ENCODE data around the gene NFIA. TPM values are rescaled to one million over a fixed set of nuclear protein-coding genes. Genes with fewer than 3 reads are reported as not detected.

The NFIA gene
- total and polyA plus RNA-seq, 8 donors, result 9.6 to 108 (median 37.2) TPM

DNA sequence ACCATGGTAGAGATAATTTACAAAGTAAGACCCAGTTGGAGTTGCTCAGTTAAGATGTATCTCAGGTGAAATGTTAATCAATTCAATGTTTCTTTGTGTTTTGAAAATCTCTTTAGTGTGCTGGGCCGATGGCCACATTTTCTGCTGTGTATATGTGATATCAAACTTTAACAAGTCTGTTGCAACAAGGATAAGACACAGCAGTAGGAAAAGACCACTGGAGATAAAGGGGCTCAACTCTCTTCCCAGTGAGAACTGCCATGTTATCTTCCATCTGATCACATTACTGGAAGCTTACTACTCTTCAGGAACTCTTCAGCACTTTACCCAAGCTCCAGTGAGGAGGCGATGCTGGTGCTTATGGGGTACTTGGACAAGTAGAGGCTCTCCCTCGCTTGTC is 227.7 kb downstream of the NFIA start:
- Histone ChIP-seq H3K27me3 (no peaks in the 10 kb centered on the region), H3K36me3 (no peaks in the 10 kb centered on the region), H3K27ac (no peak overlapping the region), H3K9me3 (no peaks in the 10 kb centered on the region), H3K4me3 (no peak overlapping the region), H3K4me1 (peaks cover 0 to 25% (median 0%) of the 10 kb centered on the region in 4 donors)
- intact Hi-C loops (cut with DNase I; ENCODE audit: low total_unique reads), result no loop called here
- DNase-seq, result no peak
- 66 to 86% (median 76%) methylated on average over 3 of the region's 3 CpGs for WGBS, 5 donors
- TF ChIP-seq EP300 (IDR thresholded peaks at IDR 0.05) (no peak), POLR2A (IDR thresholded peaks at IDR 0.05) (no peak), POLR2AphosphoS5 (IDR thresholded peaks at IDR 0.05) (no peak)
- TF ChIP-seq, protein P1, sequence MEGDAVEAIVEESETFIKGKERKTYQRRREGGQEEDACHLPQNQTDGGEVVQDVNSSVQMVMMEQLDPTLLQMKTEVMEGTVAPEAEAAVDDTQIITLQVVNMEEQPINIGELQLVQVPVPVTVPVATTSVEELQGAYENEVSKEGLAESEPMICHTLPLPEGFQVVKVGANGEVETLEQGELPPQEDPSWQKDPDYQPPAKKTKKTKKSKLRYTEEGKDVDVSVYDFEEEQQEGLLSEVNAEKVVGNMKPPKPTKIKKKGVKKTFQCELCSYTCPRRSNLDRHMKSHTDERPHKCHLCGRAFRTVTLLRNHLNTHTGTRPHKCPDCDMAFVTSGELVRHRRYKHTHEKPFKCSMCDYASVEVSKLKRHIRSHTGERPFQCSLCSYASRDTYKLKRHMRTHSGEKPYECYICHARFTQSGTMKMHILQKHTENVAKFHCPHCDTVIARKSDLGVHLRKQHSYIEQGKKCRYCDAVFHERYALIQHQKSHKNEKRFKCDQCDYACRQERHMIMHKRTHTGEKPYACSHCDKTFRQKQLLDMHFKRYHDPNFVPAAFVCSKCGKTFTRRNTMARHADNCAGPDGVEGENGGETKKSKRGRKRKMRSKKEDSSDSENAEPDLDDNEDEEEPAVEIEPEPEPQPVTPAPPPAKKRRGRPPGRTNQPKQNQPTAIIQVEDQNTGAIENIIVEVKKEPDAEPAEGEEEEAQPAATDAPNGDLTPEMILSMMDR (IDR thresholded peaks at IDR 0.05), result no peak

DNA sequence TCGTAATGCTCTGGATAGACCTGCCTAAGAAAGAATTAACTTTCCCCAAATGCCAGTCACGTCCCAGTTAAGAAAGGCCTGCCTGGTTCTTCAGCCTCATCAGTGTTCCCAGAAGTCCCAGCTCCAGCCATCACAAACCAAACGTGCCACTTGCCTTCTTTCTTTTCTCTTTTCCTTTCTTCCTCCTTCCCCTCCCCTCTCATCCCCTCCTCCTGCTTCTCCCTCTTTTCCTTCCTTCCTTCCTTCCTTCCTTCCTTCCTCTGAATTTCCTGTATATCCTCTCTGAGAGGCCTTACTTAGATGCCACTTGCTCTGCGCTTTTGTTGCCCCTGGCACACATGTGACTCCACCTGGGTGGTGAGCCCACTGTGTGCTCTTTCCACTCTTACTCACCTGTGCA is 228.2 kb downstream of the NFIA start:
- Histone ChIP-seq H3K4me3 (no peak overlapping the region), H3K9me3 (no peaks in the 10 kb centered on the region), H3K4me1 (peaks cover 0 to 28% (median 0%) of the 10 kb centered on the region in 4 donors), H3K36me3 (no peaks in the 10 kb centered on the region), H3K27ac (no peak overlapping the region), H3K27me3 (no peaks in the 10 kb centered on the region)
- intact Hi-C loops (cut with DNase I; ENCODE audit: low total_unique reads), result no loop called here
- DNase-seq, result no peak
- TF ChIP-seq POLR2A (IDR thresholded peaks at IDR 0.05), result no peak
- TF ChIP-seq, protein P1 (IDR thresholded peaks at IDR 0.05), result no peak
- no peak for TF ChIP-seq EP300 (IDR thresholded peaks at IDR 0.05)
- no peak for TF ChIP-seq POLR2AphosphoS5 (IDR thresholded peaks at IDR 0.05)
- WGBS, 5 donors, result 81 to 92% (median 92%) methylated on average over 4 of the region's 4 CpGs

DNA sequence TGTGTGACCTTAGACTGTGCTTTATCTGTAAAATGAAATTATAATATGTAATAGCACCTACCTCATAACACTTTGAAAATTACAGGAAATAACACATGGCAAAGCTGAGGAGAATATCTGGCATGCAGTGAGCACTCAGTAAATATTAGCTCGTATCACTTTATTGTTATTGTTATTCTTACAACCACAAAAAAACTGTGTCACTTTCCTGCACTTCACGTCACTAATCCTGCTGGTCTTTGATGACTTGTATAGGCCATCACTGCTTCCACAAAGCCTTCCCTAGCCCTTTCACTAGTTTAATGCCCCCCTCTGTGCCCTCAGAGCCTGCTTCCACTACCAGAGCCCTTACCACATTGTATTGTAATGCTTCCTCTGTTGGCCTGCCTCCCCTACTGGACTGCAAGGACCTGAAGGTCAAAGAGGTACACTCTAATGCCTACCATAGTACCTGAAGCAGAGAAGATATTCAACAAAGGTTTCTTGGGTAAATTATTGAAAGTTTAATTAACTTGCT is 231.6 kb downstream of the NFIA start:
- H3K4me3 ChIP-seq, result no peak overlapping the region
- no peaks in the 10 kb centered on the region for H3K27me3 ChIP-seq
- H3K36me3 ChIP-seq, result no peaks in the 10 kb centered on the region
- intact Hi-C loops (cut with DNase I; ENCODE audit: low total_unique reads), result no loop called here
- 25 to 48% (median 36%) methylated on average over 2 of the region's 2 CpGs for WGBS, 5 donors
- H3K27ac ChIP-seq, result no peak overlapping the region
- no peak for TF ChIP-seq POLR2A (IDR thresholded peaks at IDR 0.05)
- no peak for TF ChIP-seq EP300 (IDR thresholded peaks at IDR 0.05)
- TF ChIP-seq POLR2AphosphoS5 (IDR thresholded peaks at IDR 0.05), result no peak
- TF ChIP-seq, protein P1 (IDR thresholded peaks at IDR 0.05), result no peak
- DNase-seq, result no peak
- peaks cover 4 to 45% (median 10%) of the 10 kb centered on the region in 4 donors for H3K4me1 ChIP-seq
- no peaks in the 10 kb centered on the region for H3K9me3 ChIP-seq

DNA sequence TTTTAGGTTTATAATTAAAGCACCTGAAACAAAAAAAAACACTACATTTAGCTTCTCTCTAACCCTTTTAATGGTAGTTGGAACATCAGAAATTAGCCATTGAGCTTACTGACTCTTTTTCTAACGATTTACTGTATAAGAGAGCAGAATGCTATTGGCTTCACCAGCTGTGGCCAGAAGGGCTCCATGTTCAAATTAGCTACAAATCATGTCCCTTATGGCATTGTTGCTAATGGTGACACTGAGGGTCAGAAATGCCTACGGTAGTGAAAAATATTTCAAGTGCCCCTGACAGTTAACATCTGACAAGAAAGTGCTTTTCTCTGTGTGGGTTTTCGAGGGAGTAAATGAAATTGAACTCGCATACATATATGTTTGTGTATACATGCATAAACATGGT is 232.7 kb downstream of the NFIA start:
- no peak for DNase-seq
- Histone ChIP-seq H3K27ac (no peak overlapping the region), H3K27me3 (no peaks in the 10 kb centered on the region), H3K9me3 (no peaks in the 10 kb centered on the region), H3K4me1 (peaks cover 10 to 55% (median 17%) of the 10 kb centered on the region in 4 donors), H3K4me3 (no peak overlapping the region), H3K36me3 (no peaks in the 10 kb centered on the region)
- TF ChIP-seq POLR2A (IDR thresholded peaks at IDR 0.05) (no peak), EP300 (IDR thresholded peaks at IDR 0.05) (no peak), POLR2AphosphoS5 (IDR thresholded peaks at IDR 0.05) (no peak)
- TF ChIP-seq, protein P1 (IDR thresholded peaks at IDR 0.05), result no peak
- WGBS, 5 donors, result 86 to 92% (median 89%) methylated on average over 4 of the region's 4 CpGs
- intact Hi-C loops (cut with DNase I; ENCODE audit: low total_unique reads), result no loop called here
